ENCODE measurements around the gene ZBED4.

Gene ZBED4

DNA sequence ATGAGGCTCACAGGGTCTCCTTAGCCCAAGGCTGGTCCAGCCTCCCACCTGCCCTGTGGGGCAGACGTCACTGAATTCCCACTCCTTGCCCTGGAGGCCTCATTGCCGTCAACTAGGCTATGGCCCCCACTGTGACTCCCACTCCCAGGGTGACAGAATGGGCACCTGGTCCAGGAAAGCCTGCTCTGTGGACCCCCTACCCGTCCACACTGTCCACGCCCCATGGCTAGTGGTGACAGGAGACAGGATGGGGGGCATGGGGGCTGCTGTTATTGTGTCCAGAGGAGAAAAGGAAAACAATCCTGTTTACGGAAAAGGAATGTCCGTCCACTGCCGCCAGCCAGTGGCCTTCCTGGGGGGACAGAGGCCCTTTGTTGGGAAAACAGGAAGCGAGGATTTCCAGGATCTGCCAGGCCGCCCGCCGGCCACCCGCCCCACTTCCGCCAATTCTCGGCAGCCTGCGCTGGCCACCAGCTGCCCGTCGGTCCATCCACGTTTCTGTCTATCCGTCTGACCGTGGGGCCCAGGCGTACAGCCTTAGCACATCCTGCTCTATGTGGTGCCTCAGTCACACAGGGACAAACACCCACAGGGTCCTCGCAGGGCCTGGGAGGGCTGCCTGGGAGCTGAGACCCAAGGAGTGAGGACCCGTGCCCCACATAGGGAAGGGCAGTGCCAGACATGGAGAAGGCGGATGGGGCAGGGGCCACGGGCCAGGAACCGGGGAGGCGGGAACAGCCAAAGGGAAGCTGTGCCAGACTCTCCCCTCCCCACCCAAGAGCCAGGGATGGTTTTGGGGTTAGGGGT, 84.3 kb downstream of the ZBED4 start:
- no peak for TF ChIP-seq ZNF274 (IDR thresholded peaks at IDR 0.05; ENCODE audit: low read depth, low read length)
- no peak overlapping the region for H3K4me3 ChIP-seq (ENCODE audit: low read length)

DNA sequence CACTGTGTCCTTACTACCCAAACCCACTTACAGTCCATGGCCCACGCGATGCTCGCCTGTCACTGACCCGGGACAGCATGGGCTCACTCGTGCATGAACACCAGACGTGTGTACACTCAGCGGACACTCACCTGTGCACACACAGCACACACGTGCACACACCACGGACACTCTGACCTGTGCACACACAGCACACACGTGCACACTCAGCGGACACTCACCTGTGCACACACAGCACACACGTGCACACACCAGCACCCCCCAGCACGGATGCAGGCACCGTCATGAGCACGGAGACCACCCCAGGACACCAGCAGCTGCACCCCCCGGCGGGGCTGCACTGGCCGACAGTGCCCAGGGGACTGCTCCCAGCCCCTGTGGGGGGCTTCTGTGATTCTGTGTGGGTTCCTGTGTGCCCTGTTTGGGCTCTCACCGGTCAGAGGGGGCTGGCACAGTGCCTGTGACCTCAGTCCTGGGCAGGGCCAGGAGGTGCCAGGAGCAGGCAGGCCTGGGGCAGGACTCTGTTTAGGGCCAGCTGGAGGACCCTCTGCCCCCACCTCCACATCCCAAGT, 85.0 kb downstream of the ZBED4 start:
- no peak overlapping the region for H3K4me3 ChIP-seq (ENCODE audit: low read length)
- TF ChIP-seq ZNF274 (IDR thresholded peaks at IDR 0.05; ENCODE audit: low read depth, low read length) = no peak
